ENCODE data around the gene KCNQ5.
A peak's percentile ranks its signal among the peaks of the same experiment; 100 is the strongest.

KCNQ5 gene

DNA sequence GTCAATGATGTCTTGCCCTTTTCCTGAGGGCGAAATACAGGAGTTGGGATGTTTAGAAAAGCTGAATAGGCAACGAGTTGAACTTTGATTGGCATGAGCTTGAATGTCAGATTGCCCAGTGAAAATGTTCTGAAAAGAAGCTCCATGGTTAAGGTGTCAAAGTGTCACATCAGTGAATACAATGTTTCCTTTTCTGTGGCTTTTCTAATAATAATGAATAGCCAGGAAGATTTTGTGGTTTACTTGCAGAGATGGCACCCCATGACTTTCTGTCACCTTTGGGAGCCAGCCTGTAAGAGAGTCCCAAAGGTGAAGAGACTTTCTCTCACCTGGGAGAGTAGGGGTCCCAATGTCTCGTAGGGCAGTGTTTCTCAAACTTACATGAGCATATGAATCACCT, 119.2 kb downstream of the KCNQ5 start:
- no peak for DNase-seq (ENCODE audit: low read depth)

DNA sequence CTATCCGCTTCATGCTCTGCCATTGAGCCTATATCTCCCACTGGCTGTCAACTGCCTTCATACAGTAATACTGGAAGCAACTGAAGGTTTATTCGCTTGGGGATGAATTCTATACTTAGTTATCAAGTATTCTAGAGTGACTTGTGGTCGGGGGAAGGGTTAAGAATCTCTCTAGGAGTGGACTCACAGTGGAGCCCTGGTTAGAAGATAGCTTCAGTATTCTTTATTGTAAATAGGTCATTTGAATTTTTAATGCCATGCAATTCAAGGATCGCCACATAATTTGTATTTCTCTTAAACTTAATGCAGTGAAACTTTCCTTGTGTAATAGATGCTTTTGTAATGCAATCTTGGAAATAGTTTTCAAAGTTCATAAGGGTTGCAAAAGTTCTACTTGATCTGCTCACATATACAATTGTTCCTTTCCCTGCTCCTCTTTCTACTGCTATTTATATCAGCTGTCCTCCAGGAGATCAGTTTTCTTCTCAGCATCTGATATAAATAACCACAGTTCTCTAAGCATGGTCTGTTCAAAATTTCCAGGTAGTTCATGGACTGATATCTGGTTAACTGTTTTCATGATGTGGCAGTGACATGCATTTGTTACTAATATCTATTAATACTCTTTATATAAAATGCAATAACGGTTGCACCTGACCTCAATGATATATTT, 120.3 kb downstream of the KCNQ5 start:
- no peak for DNase-seq (ENCODE audit: low read depth)

DNA sequence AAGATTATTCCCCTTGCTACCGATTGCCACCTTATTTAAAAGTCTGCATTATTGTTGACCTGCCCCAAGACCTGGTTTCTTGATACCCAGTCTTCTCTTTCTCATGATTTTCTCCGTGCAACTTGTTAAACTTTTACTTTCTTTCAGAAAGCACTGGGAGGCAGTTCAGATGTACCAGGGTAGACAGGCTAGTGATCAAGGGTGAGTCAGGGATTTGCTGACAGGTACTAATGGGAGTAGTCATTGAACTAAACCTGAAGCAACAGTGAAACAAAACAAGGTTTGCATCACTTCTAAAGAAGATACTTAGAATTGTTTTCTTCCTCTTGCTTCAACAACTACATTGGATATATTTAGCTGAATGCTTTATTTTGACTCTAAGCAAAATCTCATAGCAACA, 124.4 kb downstream of the KCNQ5 start:
- no peak for DNase-seq (ENCODE audit: low read depth)

DNA sequence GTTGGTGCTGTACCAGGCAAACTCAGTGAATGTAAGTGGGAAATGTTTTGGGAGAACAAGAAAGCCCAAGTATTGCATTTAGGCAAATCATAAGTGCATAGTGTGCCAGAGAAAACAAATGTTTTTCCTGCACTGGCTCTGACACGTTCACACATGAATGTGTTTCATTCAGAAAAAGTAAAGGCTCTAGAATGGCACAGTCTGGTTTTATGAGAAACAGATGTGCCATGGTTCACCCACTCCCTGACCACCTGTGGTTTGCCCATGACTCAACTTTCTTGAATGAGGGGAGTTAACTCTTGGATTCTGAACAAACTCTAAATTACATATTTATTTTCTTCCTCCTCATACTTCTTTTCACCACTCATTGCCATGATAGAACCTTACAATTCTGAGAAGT, 126.9 kb downstream of the KCNQ5 start:
- peak; percentile 79 for DNase-seq (ENCODE audit: low read depth)

DNA sequence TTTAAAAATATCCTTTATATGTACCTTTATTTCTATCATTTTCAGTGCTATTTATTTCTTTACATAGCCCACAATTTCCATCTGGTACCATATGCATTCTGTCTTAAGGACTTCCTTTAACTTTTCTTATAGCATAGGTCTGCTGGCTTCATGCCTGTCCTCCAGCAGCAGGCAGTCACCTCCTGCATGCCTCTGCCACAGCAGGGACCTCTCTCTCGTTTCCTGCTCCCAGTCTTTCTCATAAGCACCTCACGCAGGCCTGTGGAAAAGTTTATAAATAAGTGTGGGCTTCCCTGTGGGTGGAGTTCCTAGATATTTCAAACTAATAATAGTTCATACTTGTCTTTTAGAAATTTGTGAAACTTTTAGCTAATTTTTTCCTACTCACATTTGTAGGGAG, 133.9 kb downstream of the KCNQ5 start:
- no peak for DNase-seq (ENCODE audit: low read depth)

DNA sequence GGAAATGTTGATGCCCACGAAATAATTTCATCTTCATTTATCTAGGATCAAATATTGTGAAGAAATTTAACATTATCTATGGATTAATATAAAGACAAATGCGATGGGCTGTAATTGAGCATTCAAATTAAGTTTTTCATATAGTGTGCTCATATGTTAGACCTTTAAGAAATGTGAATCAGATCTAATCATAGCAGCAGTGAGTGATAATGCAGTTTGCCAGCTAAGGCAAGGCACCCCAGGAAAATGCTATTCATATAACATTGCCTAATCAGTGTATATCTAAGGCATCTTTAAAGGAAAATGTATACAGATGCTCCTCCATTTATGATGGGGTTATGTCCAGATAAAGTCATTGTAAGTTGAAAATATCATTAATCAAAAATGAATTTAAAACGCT, 135.2 kb downstream of the KCNQ5 start:
- DNase-seq (ENCODE audit: low read depth), result no peak

DNA sequence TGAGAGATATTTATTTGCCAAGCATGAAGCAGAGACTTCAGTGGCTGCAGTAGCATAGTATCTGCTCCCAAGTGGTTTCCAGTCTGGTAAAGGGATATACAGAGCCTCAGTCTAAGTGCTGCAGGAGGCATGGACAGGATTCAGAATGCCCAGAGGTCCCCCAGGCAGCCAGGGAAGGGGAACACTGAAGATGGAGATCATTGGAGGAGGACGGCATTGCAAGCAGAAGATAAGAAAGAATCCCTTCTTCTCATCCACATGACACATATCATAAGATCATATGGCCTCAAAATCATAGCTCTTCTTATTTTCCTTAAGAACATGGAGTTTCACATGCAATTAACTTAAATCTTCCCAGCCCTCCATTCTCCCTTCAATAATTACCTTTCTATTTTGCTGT, 136.1 kb downstream of the KCNQ5 start:
- DNase-seq (ENCODE audit: low read depth), result no peak

DNA sequence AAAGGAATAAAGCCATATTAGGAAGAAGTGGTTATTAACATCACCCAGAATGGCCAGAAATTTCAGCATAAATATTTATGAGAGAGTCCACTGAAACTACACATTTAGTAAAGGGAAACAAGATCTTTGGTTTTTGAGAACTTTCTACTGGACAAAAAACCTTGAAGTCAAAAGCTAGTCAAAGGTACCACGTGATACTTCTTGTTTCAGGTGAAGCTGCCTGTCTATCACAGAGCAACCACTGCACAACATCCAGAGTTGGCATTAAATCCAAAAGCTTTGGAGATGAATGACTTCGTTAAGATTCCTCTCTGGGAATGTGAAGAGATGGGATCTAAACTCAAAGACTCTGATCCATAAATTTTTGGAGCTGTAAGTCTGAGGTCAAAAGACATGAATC, 137.0 kb downstream of the KCNQ5 start:
- DNase-seq (ENCODE audit: low read depth), result no peak

DNA sequence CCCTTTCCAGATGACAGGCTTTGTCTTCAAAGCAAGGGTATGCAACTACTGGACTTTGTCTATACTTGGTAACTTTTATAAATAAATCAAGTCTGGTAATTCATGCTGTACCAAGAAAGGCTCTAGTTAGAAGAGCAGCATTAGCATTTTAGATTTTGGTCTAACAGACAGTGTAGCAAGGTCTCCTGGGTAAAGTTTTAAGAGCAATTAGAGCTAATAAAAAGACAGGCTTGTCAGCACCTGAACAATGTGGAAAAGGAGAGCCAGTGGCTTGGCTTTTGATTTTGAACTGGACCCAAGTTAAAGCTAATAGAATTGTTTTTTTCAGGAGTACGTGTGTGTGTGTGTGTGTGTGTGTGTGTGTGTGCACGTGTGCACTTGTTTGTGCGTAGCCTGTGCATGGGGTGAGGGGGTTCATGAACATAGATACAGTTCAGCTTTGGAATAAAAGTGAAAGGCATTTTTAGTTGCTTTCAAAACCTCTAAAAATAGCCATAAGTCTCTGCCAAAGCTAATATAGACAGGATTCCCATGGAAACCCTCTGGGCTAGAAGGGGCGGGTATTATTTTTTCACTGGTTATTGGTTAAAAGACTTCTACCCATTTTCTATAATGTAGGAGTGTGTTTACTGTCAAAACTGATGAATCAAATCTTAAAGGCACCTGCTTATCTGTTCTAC, 138.4 kb downstream of the KCNQ5 start:
- no peak for DNase-seq (ENCODE audit: low read depth)

DNA sequence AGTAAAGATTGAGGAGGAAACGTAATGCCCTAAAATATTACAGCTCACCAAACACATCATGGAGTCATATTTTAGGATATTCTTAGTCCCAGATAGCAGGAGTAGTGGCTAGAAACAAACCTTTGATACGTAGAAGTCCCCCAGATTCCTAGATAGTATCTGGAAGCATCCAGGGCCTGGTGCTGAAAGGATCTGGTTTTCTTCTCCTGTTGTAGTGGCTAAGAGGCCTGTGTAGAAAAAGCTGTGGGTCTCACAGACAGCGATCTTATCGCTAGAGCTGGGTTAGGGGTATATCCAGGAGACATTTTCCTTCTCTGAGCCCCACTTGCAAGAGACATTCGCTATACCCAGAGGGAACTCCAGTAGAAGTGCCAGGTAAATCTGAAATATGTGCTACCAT, 139.9 kb downstream of the KCNQ5 start:
- DNase-seq (ENCODE audit: low read depth), result no peak

DNA sequence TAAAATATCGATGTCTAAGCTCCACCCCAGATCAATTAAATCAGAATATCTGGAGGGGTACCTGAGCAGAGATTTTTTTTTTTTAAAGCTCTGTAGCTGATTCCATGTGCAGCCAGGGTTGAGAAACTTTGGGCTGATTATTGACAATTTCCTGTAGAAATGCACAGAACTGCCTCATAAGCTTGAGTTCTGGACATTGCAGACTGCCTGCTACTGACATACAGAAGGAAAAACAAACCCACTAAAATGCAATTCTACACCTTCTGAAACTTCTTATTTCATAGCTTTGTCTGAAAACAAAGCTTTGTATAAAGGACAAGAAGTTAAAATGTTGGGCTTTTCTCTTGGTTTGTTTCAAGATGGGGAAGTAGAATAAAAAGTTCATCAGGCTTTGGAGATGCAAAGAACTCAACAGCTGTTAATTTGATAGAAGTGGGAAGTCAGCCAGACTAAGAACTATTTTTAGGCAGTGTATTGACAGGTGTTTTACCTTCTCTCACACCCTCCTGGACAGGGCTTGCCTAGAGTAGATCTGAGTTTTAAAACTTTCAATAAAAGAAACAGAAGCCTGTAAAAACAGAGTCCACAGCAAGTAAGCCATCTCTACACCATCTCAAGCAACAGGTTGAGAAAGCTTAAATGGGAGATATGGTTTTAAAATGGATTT, 147.7 kb downstream of the KCNQ5 start:
- DNase-seq (ENCODE audit: low read depth), result no peak

DNA sequence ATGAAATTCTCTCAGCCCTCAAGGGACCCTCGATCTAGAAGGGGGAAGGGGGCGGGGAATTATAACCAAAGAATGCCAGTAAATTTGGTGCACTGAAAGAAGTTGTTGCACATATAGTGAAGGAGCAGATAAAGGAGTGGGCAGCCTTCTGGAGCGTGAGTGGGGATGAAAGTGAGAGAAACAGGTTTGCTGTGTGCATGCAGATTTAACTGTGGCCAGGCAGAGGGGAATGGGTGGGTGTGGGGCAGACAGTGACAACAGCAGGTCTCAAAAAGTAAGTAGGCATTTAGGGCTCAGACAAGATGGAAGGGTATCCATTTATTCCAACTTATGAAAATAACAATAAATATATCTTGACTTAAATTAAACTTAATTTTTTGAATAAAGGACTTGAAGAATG, 149.1 kb downstream of the KCNQ5 start:
- no peak for DNase-seq (ENCODE audit: low read depth)

DNA sequence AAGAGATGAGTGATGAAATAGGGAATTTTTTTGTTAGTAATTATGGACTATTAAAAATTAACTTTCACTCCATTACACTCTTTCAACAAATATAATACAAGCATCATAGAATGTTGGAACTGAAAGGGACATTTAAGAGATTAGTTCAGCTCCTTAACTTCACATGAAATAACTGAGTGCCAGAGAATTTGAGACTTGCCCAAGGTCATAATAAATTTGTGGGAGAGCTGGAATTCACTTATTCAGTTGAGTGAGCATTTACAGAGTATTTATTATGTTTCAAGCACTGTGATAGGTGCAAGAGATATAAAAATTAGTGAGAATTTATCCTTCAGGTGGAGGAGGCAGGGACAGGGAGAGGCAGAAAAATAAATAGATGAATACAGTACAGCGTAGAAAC, 154.6 kb downstream of the KCNQ5 start:
- no peak for DNase-seq (ENCODE audit: low read depth)

DNA sequence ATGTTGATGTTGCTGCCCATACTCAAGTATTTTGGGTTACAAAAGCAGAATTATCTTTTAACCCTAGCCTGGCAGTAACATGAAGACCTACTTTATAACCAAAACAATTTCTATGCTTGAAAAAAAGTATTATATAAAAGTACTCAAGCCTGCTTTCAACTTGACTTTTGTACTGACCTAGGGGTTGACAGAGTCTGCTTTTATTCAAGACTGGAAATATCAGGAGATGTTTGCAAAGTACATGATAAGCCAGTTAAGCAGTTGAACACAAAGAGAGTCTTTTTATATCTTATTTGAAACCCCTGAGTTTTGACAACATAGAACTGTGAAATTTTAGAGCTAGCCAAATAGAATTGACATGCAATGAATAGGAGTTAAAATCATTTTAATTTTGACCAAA, 159.8 kb downstream of the KCNQ5 start:
- no peak for DNase-seq (ENCODE audit: low read depth)

DNA sequence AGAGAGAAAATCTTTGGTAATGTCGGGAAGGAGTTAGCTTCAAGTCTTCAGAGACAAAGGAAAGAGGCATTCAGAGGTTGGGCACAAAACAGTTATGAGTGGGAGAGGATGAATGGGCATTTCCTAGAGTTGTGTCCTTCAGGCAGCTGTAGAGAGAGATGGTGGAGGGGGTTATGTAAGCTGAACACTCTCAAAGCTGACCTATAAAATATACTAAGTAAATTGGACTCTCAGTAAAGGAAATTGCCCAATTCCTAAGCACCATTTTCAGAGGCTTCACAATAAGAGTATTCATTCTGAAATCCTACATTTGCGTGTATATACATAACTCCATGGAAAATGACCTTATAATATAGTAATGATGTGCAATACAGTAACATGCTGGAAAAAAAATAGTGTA, 161.2 kb downstream of the KCNQ5 start:
- DNase-seq (ENCODE audit: low read depth), result no peak

DNA sequence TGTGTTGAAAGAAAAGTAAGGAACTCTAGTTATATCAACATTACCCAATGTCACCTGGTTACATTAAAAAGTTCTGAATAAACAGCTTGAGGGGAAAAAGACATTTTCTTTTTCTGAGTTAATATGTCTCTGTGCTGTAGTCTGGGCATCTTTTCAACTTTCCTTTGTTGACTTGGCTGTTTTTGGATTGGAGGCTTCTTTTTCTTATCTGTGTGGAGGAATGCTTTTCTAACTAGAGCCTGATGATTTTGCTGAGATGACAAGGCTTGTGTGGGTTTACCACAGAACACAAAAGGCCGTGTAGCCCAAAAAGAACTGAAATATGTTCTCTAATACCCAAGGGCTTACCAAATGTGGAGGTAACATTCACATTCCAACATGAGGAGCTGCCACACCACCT, 161.8 kb downstream of the KCNQ5 start:
- DNase-seq (ENCODE audit: low read depth), result no peak

DNA sequence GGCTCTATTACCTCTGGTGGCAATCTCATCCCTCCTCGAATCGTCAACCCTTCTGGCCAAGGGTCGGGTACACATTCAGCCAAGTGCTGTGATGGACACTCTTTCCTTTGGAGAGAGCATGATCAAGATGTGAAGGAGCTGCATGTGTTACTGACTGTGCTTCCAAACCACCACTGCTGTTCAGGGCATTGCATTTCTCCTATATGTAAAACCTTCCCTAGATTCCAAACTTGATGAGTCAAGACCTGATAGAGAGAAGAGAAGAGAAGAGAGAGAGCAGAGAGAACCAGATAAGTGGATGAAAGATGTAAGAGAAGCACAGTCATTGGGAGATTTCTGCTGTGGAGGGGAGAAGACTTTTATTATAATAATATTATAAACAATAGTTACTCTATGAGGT, 162.2 kb downstream of the KCNQ5 start:
- no peak for DNase-seq (ENCODE audit: low read depth)

DNA sequence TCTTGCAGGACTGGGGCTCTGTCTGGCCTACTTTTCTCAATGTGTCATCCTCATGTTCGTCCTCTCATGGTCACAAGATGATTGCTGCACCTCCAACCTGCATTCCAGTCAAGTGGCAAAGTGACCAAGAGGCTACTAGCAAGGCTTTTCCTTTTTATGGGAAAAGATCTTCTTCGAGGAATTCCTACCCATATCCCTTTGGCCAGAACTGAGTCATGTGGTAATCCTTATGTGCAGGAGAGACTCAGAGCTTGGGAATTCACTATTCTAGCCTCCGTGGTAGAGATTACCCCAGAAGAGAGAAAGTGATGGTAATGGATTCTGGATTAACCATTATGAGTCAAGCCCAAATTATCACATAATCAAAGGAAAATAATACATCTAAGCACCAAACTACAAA, 162.7 kb downstream of the KCNQ5 start:
- no peak for DNase-seq (ENCODE audit: low read depth)

DNA sequence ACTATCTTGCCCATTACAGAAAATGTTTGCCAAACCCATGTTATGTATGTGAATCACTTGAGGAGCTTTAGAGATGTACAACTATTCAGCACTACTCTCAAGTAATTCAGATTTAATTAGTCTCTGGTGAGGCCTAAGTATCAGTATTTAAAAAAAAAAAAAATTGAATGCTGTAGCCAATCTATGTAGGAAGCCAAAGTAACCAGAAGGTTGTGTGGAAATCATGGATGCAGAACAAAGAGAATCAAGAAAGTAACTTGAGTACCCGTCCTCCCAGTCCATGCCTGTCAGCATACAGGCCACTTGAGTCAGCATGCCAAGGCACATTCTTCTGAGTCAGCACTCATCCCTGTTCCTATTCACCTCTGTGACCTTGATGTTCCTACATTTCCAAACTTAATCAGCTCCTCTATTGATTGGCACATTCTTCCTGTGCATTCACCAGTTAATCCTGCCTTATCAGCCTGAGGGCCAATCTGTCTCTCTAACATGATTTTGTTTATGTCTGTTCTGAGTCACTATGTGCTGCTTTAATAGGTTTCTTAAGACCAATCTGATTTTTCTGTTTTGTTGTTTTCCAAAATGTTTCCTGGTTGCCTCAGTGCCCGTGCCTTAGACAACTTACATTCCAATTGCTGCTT, 165.6 kb downstream of the KCNQ5 start:
- no peak for DNase-seq (ENCODE audit: low read depth)

DNA sequence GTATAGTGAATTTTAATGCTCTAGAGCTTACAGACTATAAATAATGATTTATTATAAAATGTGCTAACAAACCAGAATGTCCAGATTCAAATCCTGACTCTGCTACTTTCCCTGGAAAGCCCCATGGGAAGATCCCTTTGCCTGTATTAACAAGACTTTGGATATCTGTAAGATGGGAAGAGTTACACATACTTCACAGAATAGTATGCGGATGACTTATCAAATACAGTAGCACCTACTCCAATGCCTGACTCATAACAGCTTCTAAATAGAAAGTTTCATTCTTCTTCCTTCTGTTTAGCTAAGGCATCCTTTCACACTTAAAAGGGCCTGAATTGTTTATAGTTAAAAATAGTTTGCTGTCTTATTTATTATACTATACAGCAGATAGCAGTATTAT, 166.3 kb downstream of the KCNQ5 start:
- DNase-seq (ENCODE audit: low read depth), result no peak

DNA sequence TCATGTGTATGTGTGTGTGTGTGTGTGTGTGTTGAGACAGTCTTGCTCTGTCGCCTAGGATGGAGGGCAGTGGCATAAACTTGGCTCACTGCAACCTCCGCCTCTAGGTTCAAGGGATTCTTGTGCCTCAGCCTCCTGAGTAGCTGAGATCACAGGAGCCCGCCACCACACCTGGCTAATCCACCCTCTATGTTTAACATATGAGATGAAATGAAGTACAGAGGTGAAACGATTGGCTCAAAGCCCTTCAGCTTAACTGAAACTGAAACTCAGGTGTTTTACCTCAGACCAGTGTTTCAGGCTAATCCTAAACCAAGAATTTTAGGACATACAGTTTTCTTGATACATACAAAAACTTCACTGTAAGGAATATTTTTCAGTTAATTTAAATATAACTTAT, 167.3 kb downstream of the KCNQ5 start:
- DNase-seq (ENCODE audit: low read depth), result no peak

DNA sequence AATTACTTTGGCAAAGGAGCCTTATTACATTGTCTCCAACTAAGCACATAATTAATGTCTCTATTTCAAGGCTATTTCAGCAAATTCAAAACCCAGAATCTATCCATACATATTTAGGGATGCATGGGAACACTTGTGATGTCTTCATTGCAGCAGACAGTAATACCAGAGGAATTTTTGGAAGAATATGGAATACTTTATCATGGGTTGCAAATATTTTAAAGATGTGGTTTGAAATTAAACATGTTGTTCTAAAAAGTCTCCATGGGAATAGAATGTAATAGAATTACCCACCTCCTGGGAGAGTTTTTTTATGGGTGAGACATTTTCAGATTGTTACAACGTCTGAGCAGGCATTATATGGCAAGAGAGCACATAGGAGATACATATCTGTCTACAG, 170.8 kb downstream of the KCNQ5 start:
- DNase-seq (ENCODE audit: low read depth), result no peak

All from HS-27A (cell line).